ENCODE measurements around the gene JUP.
"Not testable (repeated sequence)": the region's sequence is repeated elsewhere in the genome, so short reads cannot be mapped to it uniquely, and the experiment has no call there.

Gene JUP

GRCh38 chr17:41786227-41787020, at the start of gene JUP:
Gene JUP (minus strand): TSS chr17:41786711. CDS start chr17:41771854, 14,857 bp downstream.
- peak; percentile 98 for DNase-seq (ENCODE audit: low read depth)

DNA sequence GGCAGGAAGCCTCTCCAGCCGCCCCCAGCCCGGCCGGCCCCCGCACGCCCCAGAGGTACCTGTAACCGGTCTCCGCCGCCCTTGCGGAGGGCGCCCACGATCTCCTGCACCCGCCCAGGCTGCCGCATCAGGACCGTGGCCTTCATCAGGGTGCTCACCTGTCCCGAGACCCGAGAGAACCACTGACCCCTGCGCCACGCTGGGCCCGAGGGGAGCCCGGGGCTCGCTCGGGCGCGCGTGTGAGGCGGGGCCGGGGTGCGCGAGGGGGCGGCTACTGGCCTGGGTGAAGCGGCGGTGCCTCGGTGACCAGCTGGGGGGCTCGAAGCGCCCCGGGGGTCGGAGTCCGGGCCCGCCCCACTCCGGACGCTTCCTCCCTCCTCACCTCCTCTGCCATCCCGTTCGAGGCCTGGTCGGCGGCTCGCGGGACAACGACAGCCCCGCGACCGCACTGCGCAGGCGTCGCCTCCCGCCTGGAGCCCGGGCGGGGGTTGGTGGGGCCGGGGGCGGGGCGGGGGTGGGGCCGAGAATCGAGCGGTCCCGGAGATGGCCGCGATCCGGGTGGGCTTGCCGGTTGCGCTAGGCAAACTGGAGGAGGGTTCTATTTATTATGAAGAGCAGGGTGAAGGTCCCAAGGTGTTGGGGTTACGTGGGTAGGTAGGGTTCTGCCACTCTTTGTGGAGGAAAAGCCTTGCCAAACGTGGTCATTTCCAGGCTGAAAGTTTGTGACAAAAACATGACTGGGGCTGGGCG, 49.5 kb upstream of the JUP start, which contains the start of gene NT5C3B:
Gene NT5C3B, minus strand, starts transcription at position 433 of the 750 bp plus-strand sequence. Its CDS starts 39 bp downstream, at position 394.
- no peak for DNase-seq (ENCODE audit: low read depth)

- no peak for DNase-seq (ENCODE audit: low read depth)
These were observed 48.8 kb upstream of the JUP start for GRCh38 chr17:41835214-41835799.

DNA sequence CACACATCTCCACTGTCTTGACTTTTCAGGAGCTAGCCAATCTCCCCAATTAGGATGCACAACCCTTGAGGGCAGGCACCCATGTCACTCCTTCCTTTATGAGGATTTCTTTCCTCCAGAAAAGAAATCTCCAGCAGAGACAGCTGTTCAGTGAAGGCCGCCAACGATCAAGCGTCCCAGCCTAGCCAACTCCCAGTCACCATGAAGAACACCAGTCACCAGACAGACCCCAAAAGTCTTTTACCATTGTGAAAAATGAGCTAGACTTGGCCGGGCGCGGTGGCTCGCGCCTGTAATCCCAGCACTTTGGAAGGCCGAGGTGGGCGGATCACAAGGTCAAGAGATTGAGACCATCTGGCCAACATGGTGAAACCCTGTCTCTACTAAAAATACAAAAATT, 43.5 kb upstream of the JUP start:
- not testable (repeated sequence) for DNase-seq (ENCODE audit: low read depth)

DNA sequence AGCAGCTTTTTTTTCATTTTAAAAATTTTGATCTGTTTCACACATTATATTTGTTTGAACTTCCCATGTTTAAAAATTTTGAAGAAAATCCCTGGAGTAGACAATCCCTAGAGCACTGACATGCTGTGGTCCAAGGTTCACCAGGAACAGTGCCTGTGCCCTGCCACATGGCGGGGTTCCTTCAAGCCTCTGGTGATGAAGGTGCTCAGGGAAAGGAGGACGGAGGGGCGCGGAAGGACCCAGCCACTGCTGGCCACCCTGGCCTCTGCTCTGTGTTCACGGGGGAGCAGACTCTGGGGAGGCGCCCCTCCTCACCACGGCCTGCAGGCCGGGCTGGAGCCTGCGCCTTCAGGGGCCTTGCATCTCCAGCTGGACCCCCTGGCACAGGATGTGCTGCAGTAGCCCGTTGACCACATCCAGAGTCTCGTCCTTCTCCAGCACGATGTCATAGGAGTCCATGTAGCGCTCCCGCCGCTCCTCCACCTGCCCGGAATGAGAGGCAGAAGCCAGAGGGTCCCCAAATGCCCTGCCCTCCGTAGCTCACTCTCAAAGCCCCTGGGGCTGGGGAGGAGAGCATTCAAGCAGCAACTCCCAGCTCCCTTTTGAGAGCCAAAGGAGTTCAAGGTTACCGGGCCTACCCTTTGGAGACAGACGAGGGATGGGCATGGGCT, 38.8 kb upstream of the JUP start:
- DNase-seq (ENCODE audit: low read depth): no peak

GRCh38 chr17:41824086-41824485, 37.6 kb upstream of the JUP start:
- DNase-seq (ENCODE audit: low read depth): no peak

GRCh38 chr17:41823580-41823979, 37.1 kb upstream of the JUP start:
- no peak for DNase-seq (ENCODE audit: low read depth)

DNA sequence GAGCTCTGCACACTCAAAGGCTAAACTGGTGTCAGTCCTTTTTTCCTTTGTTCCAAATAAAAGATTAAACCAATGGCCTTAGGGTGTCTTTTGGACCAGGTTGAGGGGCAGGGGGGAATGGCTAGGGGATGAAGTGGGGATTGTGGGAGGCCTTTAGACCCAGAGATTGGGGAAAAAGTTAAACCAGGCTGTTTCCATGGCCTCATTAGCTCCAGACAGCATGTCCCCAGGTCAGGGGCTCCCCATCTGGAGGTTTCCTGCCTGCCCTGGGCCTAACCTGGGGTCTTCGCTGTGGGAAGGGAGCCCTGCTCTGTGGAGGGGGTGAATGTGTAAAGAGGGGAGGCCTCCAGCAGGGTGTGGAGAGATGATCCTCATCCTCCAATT, 36.6 kb upstream of the JUP start:
- no peak for DNase-seq (ENCODE audit: low read depth)

- DNase-seq (ENCODE audit: low read depth): no peak
These were observed 36.0 kb upstream of the JUP start for GRCh38 chr17:41822216-41823140.

DNA sequence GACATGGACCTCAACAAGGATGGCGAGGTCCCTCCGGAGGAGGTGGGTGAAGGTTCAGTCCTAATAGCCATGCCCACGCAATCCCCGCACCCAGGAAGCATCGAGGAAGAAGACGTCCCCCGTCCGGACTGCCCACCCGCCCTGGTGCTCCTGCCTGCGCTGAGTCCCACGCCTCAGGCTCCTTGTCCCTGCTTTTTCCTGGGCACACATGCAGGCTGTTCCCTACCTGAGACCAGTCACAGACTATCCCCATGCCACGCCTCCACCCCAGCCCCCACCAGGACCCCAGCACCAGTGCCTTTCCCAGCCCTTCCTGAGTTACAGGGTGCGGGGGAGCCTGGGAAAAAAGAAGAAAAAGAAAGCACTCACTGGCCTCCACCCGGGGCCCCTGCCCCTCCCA, 35.3 kb upstream of the JUP start:
- no peak for DNase-seq (ENCODE audit: low read depth)

GRCh38 chr17:41818024-41818423, 31.5 kb upstream of the JUP start:
- DNase-seq (ENCODE audit: low read depth): no peak

DNA sequence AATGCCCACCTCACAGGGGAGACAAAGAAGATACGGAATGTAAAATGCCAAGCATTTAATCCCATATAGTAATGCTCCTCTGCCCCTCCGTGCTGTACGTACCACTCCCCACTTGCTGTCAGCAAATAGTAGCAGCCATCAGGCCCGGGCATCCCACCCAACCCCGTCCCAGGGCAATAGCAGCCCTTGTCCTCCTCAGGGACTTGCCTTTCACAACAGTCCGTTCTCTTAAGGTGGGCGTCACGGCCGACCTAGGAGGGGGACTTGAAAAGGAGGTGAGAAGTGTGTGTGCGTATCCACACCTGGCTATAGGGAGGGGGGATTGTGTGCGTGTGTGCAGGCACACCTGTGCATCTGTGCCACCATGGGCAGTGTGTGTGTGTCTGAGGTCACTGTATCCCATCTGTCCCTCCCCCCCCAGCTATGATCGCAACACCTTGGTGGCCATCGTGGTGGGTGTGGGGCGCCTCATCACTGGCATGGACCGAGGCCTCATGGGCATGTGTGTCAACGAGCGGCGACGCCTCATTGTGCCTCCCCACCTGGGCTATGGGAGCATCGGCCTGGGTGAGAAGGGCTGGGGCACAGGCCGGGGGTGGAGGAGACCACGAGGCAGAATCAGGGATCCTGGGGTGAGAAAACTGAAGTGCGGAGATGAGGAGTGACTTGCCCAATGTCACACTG, 30.3 kb upstream of the JUP start:
- no peak for DNase-seq (ENCODE audit: low read depth)

- DNase-seq (ENCODE audit: low read depth): no peak
These were observed 27.7 kb upstream of the JUP start for GRCh38 chr17:41814195-41814594.

DNA sequence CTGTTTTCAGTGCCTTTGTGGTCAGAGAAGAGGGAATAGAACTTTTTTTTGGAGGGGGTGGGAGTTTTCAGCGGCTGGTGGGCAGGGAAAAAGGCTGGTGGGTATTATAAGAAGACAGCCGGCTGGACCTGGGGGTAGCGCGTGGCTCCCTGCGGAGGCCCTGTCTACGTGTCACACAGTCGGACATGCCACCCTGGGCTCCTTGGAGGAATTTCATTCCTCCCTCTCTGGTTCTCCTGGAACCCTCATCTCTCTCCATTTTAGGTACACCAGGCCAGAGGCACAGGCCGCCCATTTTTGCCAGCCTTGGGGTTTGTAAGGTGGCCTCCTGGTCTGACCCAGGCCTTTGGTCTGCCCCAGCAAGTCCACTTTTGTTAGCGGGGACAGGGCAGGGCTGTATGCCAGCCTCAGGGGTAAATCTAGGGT, 27.2 kb upstream of the JUP start:
- DNase-seq (ENCODE audit: low read depth): no peak

DNA sequence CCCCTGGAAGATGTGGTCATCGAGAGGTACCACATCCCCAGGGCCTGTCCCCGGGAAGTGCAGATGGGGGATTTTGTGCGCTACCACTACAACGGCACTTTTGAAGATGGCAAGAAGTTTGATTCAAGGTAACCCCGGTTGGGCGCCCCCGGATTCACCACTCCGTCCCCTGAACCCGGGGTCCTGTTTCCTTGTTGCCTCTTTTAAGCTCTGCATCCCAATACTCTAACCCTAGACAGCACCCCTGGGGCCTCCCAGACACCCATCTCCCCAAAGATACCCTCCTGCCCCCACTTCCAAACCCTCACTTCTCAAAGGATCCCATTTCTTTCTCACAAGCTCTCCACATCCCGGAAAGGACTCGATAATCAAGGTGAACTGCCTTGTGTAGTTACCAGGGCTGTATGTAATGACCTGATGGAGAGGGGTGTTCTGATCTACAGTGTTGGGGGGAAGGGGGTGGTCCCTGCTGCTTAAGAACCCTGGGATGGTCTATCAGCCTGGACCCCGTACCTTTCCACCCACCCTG, 26.7 kb upstream of the JUP start:
- no peak for DNase-seq (ENCODE audit: low read depth)

DNA sequence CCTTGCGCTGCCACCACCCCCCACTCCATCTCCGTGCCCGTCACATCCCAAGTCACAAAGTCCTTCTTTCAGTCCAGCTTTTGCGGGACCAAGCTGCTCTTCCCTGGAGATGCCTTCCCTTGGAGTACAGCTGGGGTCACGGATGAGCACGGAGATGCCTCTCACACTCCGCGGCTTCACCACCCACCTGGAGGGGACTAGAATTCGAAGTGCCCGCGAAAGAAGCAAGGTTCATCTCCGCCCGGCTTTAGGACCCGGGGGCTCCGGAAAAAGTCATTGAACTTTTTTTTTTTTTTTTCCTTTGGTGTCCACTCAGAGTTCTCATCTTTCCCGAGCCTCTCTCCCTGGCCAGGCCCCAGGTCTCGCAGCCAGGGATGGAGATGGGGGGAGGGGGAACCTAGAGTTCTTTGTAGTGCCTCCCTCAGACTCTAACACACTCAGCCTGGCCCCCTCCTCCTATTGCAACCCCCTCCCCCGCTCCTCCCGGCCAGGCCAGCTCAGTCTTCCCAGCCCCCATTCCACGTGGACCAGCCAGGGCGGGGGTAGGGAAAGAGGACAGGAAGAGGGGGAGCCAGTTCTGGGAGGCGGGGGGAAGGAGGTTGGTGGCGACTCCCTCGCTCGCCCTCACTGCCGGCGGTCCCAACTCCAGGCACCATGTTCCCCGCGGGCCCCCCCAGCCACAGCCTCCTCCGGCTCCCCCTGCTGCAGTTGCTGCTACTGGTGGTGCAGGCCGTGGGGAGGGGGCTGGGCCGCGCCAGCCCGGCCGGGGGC, 26.1 kb upstream of the JUP start, which contains the start of gene FKBP10:
Gene FKBP10, plus strand, starts transcription at position 624 of the 771 bp plus-strand sequence. Its CDS starts 31 bp downstream, at position 655.
- no peak for DNase-seq (ENCODE audit: low read depth)

- DNase-seq (ENCODE audit: low read depth): no peak
These were observed 25.3 kb upstream of the JUP start, which contains the start of gene P3H4 for GRCh38 chr17:41811549-41812380. Gene P3H4 (minus strand): TSS chr17:41811949. CDS start chr17:41811915, 34 bp downstream.
